T47D (cell line): ENCODE data around the gene TCN2.
"Not testable (repeated sequence)": the region's sequence is repeated elsewhere in the genome, so short reads cannot be mapped to it uniquely, and the experiment has no call there.

ENCODE experiments used
- DNase-seq, 2 experiments: peaks; one replicate each; pipeline versions ENCODE4 v3.0.0 to v3.0.0-alpha.2; 2011 to 2012; ENCODE audit warnings: low read depth in 1 of 2, low spot score in 1 of 2
- JUND ChIP-seq: IDR thresholded peaks from 2 replicates; pipeline ENCODE4 v1.6.1; 2012; ENCODE audit warnings: low read depth
- in situ Hi-C: cut with HindIII; loops from 2 replicates; pipeline ENCODE4 v1.10.0; 2016; ENCODE audit warnings: low sequenced_read_pairs, low pct_unique_long_range_greater_than_20kb

The TCN2 gene

GRCh38 chr22:30607300-30607930 lies 441 bp downstream of the TCN2 start:
- in situ Hi-C loops: no loop called here
- DNase-seq: no peak
- no peak for TF ChIP-seq JUND

GRCh38 chr22:30607939-30608338 lies 965 bp downstream of the TCN2 start:
- DNase-seq: no peak
- in situ Hi-C loops: no loop called here
- TF ChIP-seq JUND: no peak

- TF ChIP-seq JUND: no peak
- no peak for DNase-seq
- in situ Hi-C loops: no loop called here
Observed at GRCh38 chr22:30609260-30610185, 2.5 kb downstream of the TCN2 start.

- TF ChIP-seq JUND: no peak
- DNase-seq: no peak
- in situ Hi-C loops: no loop called here
Observed at GRCh38 chr22:30610299-30610698, 3.3 kb downstream of the TCN2 start.

- in situ Hi-C loops: no loop called here
- DNase-seq: no peak
- TF ChIP-seq JUND: no peak
Observed at GRCh38 chr22:30611197-30611596, 4.2 kb downstream of the TCN2 start.

GRCh38 chr22:30612789-30613188 lies 5.8 kb downstream of the TCN2 start:
- in situ Hi-C loops: no loop called here
- TF ChIP-seq JUND: no peak
- no peak for DNase-seq

- TF ChIP-seq JUND: no peak
- in situ Hi-C loops: no loop called here
- DNase-seq: no peak
Observed at GRCh38 chr22:30614268-30614667, 7.3 kb downstream of the TCN2 start.

GRCh38 chr22:30614879-30615278 lies 7.9 kb downstream of the TCN2 start:
- peak in 1 of 2 experiments; percentile 61 for DNase-seq
- TF ChIP-seq JUND: no peak
- in situ Hi-C loops: no loop called here

GRCh38 chr22:30615543-30615954 lies 8.6 kb downstream of the TCN2 start:
- DNase-seq: no peak
- in situ Hi-C loops: no loop called here
- no peak for TF ChIP-seq JUND

- no peak for TF ChIP-seq JUND
- in situ Hi-C loops: no loop called here
- no peak for DNase-seq
Observed at GRCh38 chr22:30617819-30618218, 10.8 kb downstream of the TCN2 start.

GRCh38 chr22:30619909-30620308 lies 12.9 kb downstream of the TCN2 start:
- in situ Hi-C loops: not testable (repeated sequence)

GRCh38 chr22:30626413-30626812 lies 19.4 kb downstream of the TCN2 start:
- in situ Hi-C loops: no loop called here
- DNase-seq: no peak
- no peak for TF ChIP-seq JUND

More at GRCh38 chr22:30619909-30620308, 12.9 kb downstream of the TCN2 start:
- DNase-seq: not testable (repeated sequence)

GRCh38 chr22:30627471-30627870 lies 20.5 kb downstream of the TCN2 start:
- no peak for DNase-seq
- no peak for TF ChIP-seq JUND
- in situ Hi-C loops: no loop called here
